Measurements from ENCODE around the gene TDRD10. TPM values are rescaled to one million over a fixed set of nuclear protein-coding genes. Genes with fewer than 3 reads are reported as not detected.

TDRD10 gene
- total and polyA plus RNA-seq, 2 experiments from 2014 or later = not detected

- Histone ChIP-seq H3K27ac (no peak overlapping the region), H3F3A (ENCODE audit: insufficient read depth) (peaks cover 35% of the 10 kb centered on the region), H3K9ac (no peak overlapping the region), H3K9me2 (ENCODE audit: insufficient read depth) (no peaks in the 10 kb centered on the region), H3K4me1 (ENCODE audit: insufficient read depth) (0 out of 2 replicates have a peak, but pooled peaks cover 7% of the 10 kb centered on the region), H3K36me3 (ENCODE audit: low read depth) (peaks cover 42% of the 10 kb centered on the region), H3K4me2 (ENCODE audit: unreplicated experiment) (no peak overlapping the region), H3K79me2 (ENCODE audit: insufficient read depth) (peaks cover 22% of the 10 kb centered on the region), H4K20me1 (ENCODE audit: insufficient read depth) (no peaks in the 10 kb centered on the region), H2AFZ (no peak overlapping the region), H3K4me3 (no peak overlapping the region), H3K27me3 (replicated peaks; ENCODE audit: insufficient read depth) (no peaks in the 10 kb centered on the region), H3K9me3 (ENCODE audit: low read depth) (no peaks in the 10 kb centered on the region)
- 58 to 59% methylated on average over 5 of the region's 5 CpGs for whole genome bisulfite sequencing, 2 experiments (ENCODE audit: low coverage in 1 of 2, low lambda C conversion rate in 2 of 2, missing lambda C conversion rate in 2 of 2)
- no peak for DNase-seq
- TF ChIP-seq EZH2 (IDR thresholded peaks at IDR 0.05; ENCODE audit: insufficient read depth, poor library complexity, severe bottlenecking) (no peak), EZH2phosphoT487 (IDR thresholded peaks at IDR 0.05; ENCODE audit: insufficient read depth, low read depth) (no peak)
- in situ Hi-C loops (cut with MboI) = no loop called here
These were observed 48.1 kb downstream of the TDRD10 start for GRCh38 chr1:154550070-154550469.

- H4K20me1 ChIP-seq (ENCODE audit: insufficient read depth) = no peaks in the 10 kb centered on the region
- H3K4me3 ChIP-seq = no peak overlapping the region
- 0 out of 2 replicates have a peak, but pooled peaks cover 7% of the 10 kb centered on the region for H3K4me1 ChIP-seq (ENCODE audit: insufficient read depth)
- no peaks in the 10 kb centered on the region for H3K9me2 ChIP-seq (ENCODE audit: insufficient read depth)
- peaks cover 28% of the 10 kb centered on the region for H3K79me2 ChIP-seq (ENCODE audit: insufficient read depth)
- H2AFZ ChIP-seq = no peak overlapping the region
- peaks cover 46% of the 10 kb centered on the region for H3K36me3 ChIP-seq (ENCODE audit: low read depth)
- H3K9ac ChIP-seq = no peak overlapping the region
- in situ Hi-C loops (cut with MboI) = no loop called here
- DNase-seq = no peak
- no peaks in the 10 kb centered on the region for H3K27me3 ChIP-seq (replicated peaks; ENCODE audit: insufficient read depth)
- no peaks in the 10 kb centered on the region for H3K9me3 ChIP-seq (ENCODE audit: low read depth)
- TF ChIP-seq EZH2 (IDR thresholded peaks at IDR 0.05; ENCODE audit: insufficient read depth, poor library complexity, severe bottlenecking) (no peak), EZH2phosphoT487 (IDR thresholded peaks at IDR 0.05; ENCODE audit: insufficient read depth, low read depth) (no peak)
- H3K27ac ChIP-seq = no peak overlapping the region
- H3F3A ChIP-seq (ENCODE audit: insufficient read depth) = peaks cover 35% of the 10 kb centered on the region
- no peak overlapping the region for H3K4me2 ChIP-seq (ENCODE audit: unreplicated experiment)
- 76 to 78% methylated on average over 6 of the region's 6 CpGs for WGBS, 2 experiments (ENCODE audit: low coverage in 1 of 2, low lambda C conversion rate in 2 of 2, missing lambda C conversion rate in 2 of 2)
These were observed 48.6 kb downstream of the TDRD10 start for GRCh38 chr1:154550657-154551056.

- 82 to 94% methylated on average over 4 of the region's 4 CpGs for WGBS, 2 experiments (ENCODE audit: low coverage in 1 of 2, low lambda C conversion rate in 2 of 2, missing lambda C conversion rate in 2 of 2)
- no peak for TF ChIP-seq EZH2 (IDR thresholded peaks at IDR 0.05; ENCODE audit: insufficient read depth, poor library complexity, severe bottlenecking)
- TF ChIP-seq EZH2phosphoT487 (IDR thresholded peaks at IDR 0.05; ENCODE audit: insufficient read depth, low read depth) = no peak
- Histone ChIP-seq H3K4me3 (no peak overlapping the region), H3F3A (ENCODE audit: insufficient read depth) (peaks cover 34% of the 10 kb centered on the region), H3K27ac (no peak overlapping the region), H4K20me1 (ENCODE audit: insufficient read depth) (no peaks in the 10 kb centered on the region), H3K4me1 (ENCODE audit: insufficient read depth) (peaks cover 15% of the 10 kb centered on the region), H3K79me2 (ENCODE audit: insufficient read depth) (peaks cover 36% of the 10 kb centered on the region), H3K9me3 (ENCODE audit: low read depth) (no peaks in the 10 kb centered on the region), H3K9ac (no peak overlapping the region), H3K36me3 (ENCODE audit: low read depth) (peaks cover 46% of the 10 kb centered on the region), H3K27me3 (replicated peaks; ENCODE audit: insufficient read depth) (no peaks in the 10 kb centered on the region), H2AFZ (no peak overlapping the region), H3K9me2 (ENCODE audit: insufficient read depth) (no peaks in the 10 kb centered on the region), H3K4me2 (ENCODE audit: unreplicated experiment) (no peak overlapping the region)
- in situ Hi-C loops (cut with MboI) = no loop called here
- no peak for DNase-seq
These were observed 49.5 kb downstream of the TDRD10 start for GRCh38 chr1:154551474-154551873.

- Histone ChIP-seq H3K9ac (no peak overlapping the region), H2AFZ (no peak overlapping the region), H3K4me1 (ENCODE audit: insufficient read depth) (peaks cover 16% of the 10 kb centered on the region), H3K9me3 (ENCODE audit: low read depth) (no peaks in the 10 kb centered on the region), H3F3A (ENCODE audit: insufficient read depth) (peaks cover 29% of the 10 kb centered on the region), H3K27me3 (replicated peaks; ENCODE audit: insufficient read depth) (no peaks in the 10 kb centered on the region), H4K20me1 (ENCODE audit: insufficient read depth) (no peaks in the 10 kb centered on the region), H3K4me2 (ENCODE audit: unreplicated experiment) (no peak overlapping the region), H3K9me2 (ENCODE audit: insufficient read depth) (no peaks in the 10 kb centered on the region), H3K79me2 (ENCODE audit: insufficient read depth) (peaks cover 42% of the 10 kb centered on the region), H3K27ac (no peak overlapping the region), H3K36me3 (ENCODE audit: low read depth) (peaks cover 46% of the 10 kb centered on the region), H3K4me3 (no peak overlapping the region)
- 90 to 96% methylated on average over 6 of the region's 6 CpGs for WGBS, 2 experiments (ENCODE audit: low coverage in 1 of 2, low lambda C conversion rate in 2 of 2, missing lambda C conversion rate in 2 of 2)
- no peak for TF ChIP-seq EZH2 (IDR thresholded peaks at IDR 0.05; ENCODE audit: insufficient read depth, poor library complexity, severe bottlenecking)
- in situ Hi-C loops (cut with MboI) = no loop called here
- DNase-seq = no peak
These were observed 50.0 kb downstream of the TDRD10 start for GRCh38 chr1:154552036-154552435.

Measured in GM23248 (cell line).